Measurements from ENCODE around the gene MOCS3. TPM values are rescaled to one million over a fixed set of nuclear protein-coding genes. Genes with fewer than 3 reads are reported as not detected.

MOCS3 gene
- total and polyA plus RNA-seq, 2 donors (not counting 3 experiments of a cell fraction or from before 2014, with no cell fraction given), result 3.2 to 3.6 TPM

DNA sequence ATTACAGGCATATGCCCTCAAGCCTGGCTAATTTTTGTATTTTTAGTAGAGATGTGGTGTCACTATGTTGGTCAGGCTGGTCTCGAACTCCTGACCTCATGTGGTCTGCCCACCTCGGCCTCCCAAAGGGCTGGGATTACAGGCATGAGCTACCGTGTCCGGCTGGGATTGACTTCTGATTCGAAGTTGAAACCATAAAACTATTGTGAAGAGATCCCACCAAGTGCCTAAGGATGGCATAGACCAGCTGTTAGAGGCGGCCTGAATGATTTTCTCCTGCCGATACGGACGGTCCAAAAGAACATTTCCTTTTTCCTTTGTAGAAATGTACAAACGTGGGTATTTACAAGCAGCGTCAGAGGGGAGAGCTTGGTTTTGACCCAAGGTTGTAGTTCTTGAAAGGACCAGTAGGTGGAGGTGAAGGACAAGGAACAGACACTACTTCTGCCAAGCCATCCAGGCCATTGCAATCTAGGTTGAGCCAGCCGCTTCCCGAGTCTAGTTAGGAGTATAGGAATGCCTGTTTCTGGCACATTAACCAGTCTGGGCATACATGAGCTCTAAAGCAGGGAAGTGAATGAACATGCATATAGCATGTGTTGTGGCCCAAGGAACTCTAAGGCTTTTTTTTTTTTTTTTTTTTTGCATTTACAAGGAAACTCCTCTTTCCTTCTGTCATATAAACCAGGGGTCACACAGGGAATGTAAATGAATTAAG is 29.0 kb downstream of the MOCS3 start:
- H3K9me3 ChIP-seq (replicated peaks; ENCODE audit: control insufficient read depth, insufficient read depth, low read length), result no peaks in the 10 kb centered on the region
- H2AFZ ChIP-seq (ENCODE audit: low read depth, low read length), result peak overlapping the region; percentile 39
- H3K4me1 ChIP-seq (ENCODE audit: control insufficient read depth, extremely low read depth, insufficient read depth, low read length), result no peaks in the 10 kb centered on the region
- no peaks in the 10 kb centered on the region for H3K36me3 ChIP-seq (ENCODE audit: control insufficient read depth in 2 of 2, extremely low read depth in 1 of 2, insufficient read depth in 2 of 2, low read length in 2 of 2)
- no peak overlapping the region for H3K9ac ChIP-seq (replicated peaks; ENCODE audit: extremely low read depth, insufficient read depth, low read length)
- DNase-seq (ENCODE audit: low read depth, low spot score) (peak; percentile 73), FAIRE-seq (peak; percentile 97)
- no peak overlapping the region for H3K27ac ChIP-seq (ENCODE audit: insufficient read depth, low read depth, low read length)
- H4K20me1 ChIP-seq (replicated peaks; ENCODE audit: control insufficient read depth, extremely low read depth, insufficient read depth, low read length), result no peaks in the 10 kb centered on the region
- TF ChIP-seq, protein P1, sequence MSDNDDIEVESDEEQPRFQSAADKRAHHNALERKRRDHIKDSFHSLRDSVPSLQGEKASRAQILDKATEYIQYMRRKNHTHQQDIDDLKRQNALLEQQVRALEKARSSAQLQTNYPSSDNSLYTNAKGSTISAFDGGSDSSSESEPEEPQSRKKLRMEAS (IDR thresholded peaks at IDR 0.05; ENCODE audit: insufficient read depth, insufficient read length), result no peak
- TF ChIP-seq GATA2 (IDR thresholded peaks at IDR 0.05; ENCODE audit: insufficient read depth, insufficient read length, low read depth, low read length), result no peak
- TF ChIP-seq MYC (IDR thresholded peaks at IDR 0.05; ENCODE audit: low read depth, low read length), result no peak
- TF ChIP-seq, protein P2, sequence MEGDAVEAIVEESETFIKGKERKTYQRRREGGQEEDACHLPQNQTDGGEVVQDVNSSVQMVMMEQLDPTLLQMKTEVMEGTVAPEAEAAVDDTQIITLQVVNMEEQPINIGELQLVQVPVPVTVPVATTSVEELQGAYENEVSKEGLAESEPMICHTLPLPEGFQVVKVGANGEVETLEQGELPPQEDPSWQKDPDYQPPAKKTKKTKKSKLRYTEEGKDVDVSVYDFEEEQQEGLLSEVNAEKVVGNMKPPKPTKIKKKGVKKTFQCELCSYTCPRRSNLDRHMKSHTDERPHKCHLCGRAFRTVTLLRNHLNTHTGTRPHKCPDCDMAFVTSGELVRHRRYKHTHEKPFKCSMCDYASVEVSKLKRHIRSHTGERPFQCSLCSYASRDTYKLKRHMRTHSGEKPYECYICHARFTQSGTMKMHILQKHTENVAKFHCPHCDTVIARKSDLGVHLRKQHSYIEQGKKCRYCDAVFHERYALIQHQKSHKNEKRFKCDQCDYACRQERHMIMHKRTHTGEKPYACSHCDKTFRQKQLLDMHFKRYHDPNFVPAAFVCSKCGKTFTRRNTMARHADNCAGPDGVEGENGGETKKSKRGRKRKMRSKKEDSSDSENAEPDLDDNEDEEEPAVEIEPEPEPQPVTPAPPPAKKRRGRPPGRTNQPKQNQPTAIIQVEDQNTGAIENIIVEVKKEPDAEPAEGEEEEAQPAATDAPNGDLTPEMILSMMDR (IDR thresholded peaks at IDR 0.05; ENCODE audit: extremely low read depth in 1 of 2, insufficient read depth in 1 of 2, low read depth in 1 of 2, low read length in 2 of 2), result peak; percentile 60 to 82
- CTCF ChIA-PET, result interaction anchor here (0.6 to 10.1 kb wide), 100 partner anchors 9 to 1324 kb away, joined by 3 to 311 read pairs (median 4); partner anchors contain the start of genes ADNP, BCAS4 and DPM1
- BruUV-seq (replicated peaks), result no TSS peak
- no peaks in the 10 kb centered on the region for H3K79me2 ChIP-seq (ENCODE audit: control insufficient read depth, insufficient read depth, low read length)
- dilution Hi-C loops (cut with MboI; ENCODE audit: extremely low pct_ligation_motif_present, low sequenced_read_pairs) (no loop called here), intact Hi-C loops (cut with micrococcal nuclease) (loop anchor here (1.0 to 5.0 kb wide), 5 partner anchors 250 to 1096 kb away; no protein-coding TSS in a partner anchor)
- POLR2A ChIA-PET, result interaction anchor here (0.7 kb wide), 1 partner anchor 1397 kb away, joined by 5 read pairs; no protein-coding TSS in a partner anchor
- no peaks in the 10 kb centered on the region for H3K9me1 ChIP-seq (replicated peaks; ENCODE audit: control insufficient read depth, extremely low read depth, insufficient read depth, low read length)
- H3K4me2 ChIP-seq (ENCODE audit: insufficient read depth, low read length), result no peak overlapping the region
- peaks cover 1 to 2% of the 10 kb centered on the region in 2 experiments for H3K27me3 ChIP-seq (ENCODE audit: control insufficient read depth in 2 of 2, insufficient read depth in 2 of 2, low read length in 2 of 2)
- no peak overlapping the region for H3K4me3 ChIP-seq (replicated peaks in 1 of 3; ENCODE audit: insufficient read depth in 1 of 3, low read depth in 1 of 3, low read length in 3 of 3)
